Astrocyte of the spinal cord (primary cell): Measurements from ENCODE around the gene SMIM24.

ENCODE experiments used
- DNase-seq: peaks from one replicate; pipeline ENCODE4 v3.0.0; 2011; ENCODE audit warnings: low read depth, low spot score
- H3K4me3 ChIP-seq: 2 replicates; pipeline ENCODE4 v1.5.1; 2011; ENCODE audit warnings: low read depth, mild to moderate bottlenecking, low read length, moderate library complexity
- in situ Hi-C: cut with HindIII; loops from 2 replicates; pipeline ENCODE4 v1.10.0; 2017; ENCODE audit warnings: low sequenced_read_pairs
- TF ChIP-seq, protein P1 (sequence below): IDR thresholded peaks from 2 replicates; pipeline ENCODE4 v1.5.1; 2012; ENCODE audit warnings: low read depth, mild to moderate bottlenecking, low read length, inconsistent platforms

SMIM24 gene

DNA sequence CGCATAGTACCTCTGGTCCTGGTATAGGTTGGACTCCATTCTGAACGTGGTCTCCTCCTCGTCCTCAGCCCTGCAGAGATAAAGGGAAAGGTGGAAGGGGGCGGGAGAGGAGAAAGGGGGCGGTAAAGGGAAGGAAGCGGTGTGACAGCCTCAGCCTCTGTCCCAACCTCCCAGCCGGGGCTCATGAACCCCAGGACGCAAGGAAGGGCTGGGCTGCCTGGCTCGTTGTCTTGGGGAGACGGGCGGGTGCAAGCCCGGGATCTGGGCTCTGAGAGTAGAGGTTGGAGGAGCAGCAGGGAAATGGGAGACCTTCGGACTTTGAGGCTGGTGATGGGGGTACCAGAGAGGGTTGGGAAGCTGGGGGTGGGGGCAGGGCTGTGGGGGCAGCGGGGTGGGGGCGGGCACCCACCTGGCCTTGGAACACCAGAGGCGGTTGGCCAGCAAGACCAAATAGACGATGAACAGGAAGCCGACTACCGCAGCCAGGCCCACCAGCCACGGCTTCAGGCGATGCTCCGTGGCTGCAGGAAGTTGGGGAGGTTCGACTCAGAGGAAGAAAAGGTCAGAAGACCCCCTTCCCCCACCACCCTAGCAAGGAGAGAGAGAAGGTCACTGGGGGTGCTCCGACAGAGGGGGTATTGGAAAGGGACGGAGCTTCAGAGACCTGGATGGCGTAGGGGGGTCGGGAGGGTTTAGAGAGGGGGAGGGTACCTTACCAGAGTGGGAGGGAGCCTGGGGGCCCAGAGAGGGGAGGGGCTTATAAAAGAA is 1.7 kb downstream of the SMIM24 start:
- no peak for DNase-seq
- no peak overlapping the region for H3K4me3 ChIP-seq
- in situ Hi-C loops = no loop called here
- TF ChIP-seq, protein P1, sequence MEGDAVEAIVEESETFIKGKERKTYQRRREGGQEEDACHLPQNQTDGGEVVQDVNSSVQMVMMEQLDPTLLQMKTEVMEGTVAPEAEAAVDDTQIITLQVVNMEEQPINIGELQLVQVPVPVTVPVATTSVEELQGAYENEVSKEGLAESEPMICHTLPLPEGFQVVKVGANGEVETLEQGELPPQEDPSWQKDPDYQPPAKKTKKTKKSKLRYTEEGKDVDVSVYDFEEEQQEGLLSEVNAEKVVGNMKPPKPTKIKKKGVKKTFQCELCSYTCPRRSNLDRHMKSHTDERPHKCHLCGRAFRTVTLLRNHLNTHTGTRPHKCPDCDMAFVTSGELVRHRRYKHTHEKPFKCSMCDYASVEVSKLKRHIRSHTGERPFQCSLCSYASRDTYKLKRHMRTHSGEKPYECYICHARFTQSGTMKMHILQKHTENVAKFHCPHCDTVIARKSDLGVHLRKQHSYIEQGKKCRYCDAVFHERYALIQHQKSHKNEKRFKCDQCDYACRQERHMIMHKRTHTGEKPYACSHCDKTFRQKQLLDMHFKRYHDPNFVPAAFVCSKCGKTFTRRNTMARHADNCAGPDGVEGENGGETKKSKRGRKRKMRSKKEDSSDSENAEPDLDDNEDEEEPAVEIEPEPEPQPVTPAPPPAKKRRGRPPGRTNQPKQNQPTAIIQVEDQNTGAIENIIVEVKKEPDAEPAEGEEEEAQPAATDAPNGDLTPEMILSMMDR = no peak

DNA sequence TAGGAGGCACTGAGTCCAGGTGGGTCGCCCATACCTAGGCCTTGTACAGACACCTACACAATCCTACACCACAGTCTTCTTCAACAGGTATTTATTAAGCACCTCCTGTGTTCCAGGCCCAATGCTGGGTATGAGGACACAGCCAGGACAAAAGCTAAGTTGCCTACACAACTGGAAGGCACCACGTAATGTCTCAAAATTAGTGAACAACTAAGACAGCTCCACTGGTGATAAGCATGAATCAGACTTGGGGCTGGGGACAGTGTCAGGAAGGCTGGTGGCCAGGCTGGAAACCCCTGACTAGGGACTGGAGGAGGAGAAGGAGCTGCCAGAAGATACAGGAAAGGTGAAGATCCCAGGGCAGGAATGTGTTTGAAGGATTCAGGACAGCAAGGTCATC is 2.4 kb downstream of the SMIM24 start:
- no peak for DNase-seq
- in situ Hi-C loops = no loop called here
- no peak overlapping the region for H3K4me3 ChIP-seq
- TF ChIP-seq, protein P1 = no peak

DNA sequence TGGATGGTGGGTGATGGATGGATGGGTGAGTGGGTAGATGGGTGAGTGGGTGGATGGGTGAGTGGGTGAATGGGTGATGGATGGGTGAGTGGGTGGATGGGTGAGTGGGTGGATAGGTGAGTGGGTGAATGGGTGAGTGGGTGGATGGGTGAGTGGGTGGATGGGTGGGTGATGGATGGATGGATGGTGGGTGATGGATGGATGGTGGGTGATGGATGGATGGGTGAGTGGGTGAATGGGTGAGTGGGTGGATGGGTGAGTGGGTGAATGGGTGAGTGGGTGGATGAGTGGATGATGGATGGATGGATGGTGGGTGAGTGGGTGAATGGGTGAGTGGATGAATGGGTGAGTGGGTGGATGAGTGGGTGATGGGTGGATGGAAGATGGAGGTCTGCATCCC is 2.8 kb downstream of the SMIM24 start:
- H3K4me3 ChIP-seq = no peak overlapping the region
- no peak for DNase-seq
- TF ChIP-seq, protein P1 = no peak
- in situ Hi-C loops = no loop called here

DNA sequence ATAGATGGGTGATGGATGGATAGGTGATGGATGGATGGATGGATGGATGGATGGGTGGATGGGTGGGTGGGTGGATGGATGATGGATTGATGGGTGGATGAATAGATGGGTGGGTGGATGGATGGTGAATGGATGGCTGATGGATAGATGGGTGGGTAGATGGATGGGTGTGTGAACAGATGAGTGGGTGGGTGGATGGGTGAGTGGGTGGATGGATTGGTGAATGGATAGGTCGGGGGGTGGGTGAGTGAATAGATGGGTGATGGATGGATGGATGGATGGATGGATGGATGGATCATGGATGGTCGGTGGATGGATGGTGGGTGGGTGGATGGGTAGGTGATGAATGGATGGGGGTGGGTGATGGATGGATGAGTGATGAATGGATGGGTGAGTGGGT is 3.5 kb downstream of the SMIM24 start:
- no peak overlapping the region for H3K4me3 ChIP-seq
- DNase-seq = no peak
- in situ Hi-C loops = no loop called here
- TF ChIP-seq, protein P1 = no peak

DNA sequence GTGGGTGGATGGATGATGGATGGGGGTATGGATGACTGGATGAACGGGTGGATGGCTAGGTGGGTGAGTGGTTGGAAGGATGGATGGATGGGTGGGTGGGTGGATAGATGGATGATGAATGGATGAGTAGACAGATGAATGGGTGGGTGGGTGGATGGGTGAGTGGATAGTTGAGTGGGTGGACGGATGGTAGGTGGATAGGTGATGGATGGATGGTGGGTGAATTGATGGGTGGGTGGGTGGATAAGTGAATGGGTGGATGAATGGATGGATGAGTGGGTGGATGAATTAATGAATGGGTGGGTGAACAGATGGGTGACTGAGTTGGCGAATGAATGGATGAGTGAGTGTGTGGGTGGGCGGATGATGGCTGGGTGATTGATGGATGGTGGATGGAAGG is 4.9 kb downstream of the SMIM24 start:
- in situ Hi-C loops = no loop called here
- no peak overlapping the region for H3K4me3 ChIP-seq
- DNase-seq = no peak
- TF ChIP-seq, protein P1 = no peak

DNA sequence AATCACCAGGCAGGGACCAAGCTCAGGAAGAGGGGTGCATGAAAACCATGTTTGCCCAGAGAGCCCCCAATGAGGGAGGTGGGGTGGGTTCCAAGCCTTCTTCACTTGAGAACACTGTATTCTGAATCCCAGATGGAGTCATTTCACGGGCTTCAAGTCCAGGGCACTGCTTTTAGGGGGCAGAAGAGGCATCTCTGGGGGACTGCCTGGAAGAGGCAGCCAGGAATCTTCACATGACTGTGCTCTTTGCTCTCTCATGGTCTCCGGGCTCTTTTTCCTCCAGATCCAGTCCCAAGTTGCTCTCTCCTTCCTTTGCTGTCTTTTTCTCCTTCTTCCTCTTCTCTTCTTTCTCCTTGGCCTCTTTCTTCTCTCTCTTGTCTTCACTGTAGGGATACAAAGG is 5.7 kb downstream of the SMIM24 start:
- TF ChIP-seq, protein P1 = no peak
- in situ Hi-C loops = no loop called here
- no peak for DNase-seq
- H3K4me3 ChIP-seq = no peak overlapping the region
